ENCODE measurements around the gene FUBP1. TPM values are rescaled to one million over a fixed set of nuclear protein-coding genes. Genes with fewer than 3 reads are reported as not detected.

FUBP1 gene
- total and polyA plus RNA-seq, 9 of the 15 experiments (the other 6 are each of a cell fraction or from before 2014, with no cell fraction given), result 104 to 294 (median 213) TPM

DNA sequence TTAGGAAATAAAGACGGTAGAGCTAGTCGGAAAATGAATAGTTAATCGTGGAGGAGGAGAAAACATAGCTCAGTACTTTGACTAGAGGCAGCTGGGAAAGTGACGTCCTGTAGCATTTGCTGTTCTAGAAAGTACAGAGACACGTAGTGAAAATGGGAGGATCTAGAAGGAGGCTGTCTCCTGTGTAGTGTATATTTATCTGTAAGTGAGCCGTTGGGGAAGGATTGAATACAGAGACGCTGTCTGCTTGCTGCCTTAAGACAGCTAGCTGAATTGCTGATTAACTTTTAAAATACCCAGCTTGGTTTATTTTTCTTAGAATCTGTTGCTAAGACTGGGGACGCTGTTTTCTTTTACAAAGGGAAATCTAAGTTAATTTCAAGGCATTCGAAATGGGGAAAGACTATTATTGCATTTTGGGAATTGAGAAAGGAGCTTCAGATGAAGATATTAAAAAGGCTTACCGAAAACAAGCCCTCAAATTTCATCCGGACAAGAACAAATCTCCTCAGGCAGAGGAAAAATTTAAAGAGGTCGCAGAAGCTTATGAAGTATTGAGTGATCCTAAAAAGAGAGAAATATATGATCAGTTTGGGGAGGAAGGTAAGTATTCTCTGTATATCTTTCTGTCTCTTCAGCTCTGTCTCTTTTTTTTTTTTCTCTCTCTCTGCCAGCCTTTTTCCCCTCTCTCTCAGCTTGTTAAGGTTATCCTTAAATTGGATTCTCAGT is 26.0 kb upstream of the FUBP1 start, which contains the start of gene DNAJB4:
Gene DNAJB4, plus strand, starts transcription at position 221 of the 729 bp plus-strand sequence. Its CDS starts 172 bp downstream, at position 393.
- Histone ChIP-seq H3K9me3 (replicated peaks; ENCODE audit: control insufficient read depth, insufficient read depth, low read depth, low read length) (no peaks in the 10 kb centered on the region), H3K27me3 (ENCODE audit: control insufficient read depth in 2 of 2, insufficient read depth in 2 of 2, low read length in 2 of 2) (no peaks in the 10 kb centered on the region), H3K4me2 (ENCODE audit: insufficient read depth, low read length) (peak within 1 kb of the TSS; percentile 79), H3K4me3 (peak within 1 kb of the TSS; percentile 49), H3K9ac (ENCODE audit: insufficient read depth in 1 of 2, low read depth in 2 of 2, low read length in 2 of 2) (peak within 1 kb of the TSS; percentile 21 to 88; a peak in 3 of 4 replicates), H3K9me1 (ENCODE audit: control insufficient read depth, insufficient read depth, low read length) (no peaks in the 10 kb centered on the region), H3K27ac (ENCODE audit: extremely low read depth, low read depth, low read length) (peak within 1 kb of the TSS; percentile 96), H2AFZ (ENCODE audit: low read depth, low read length) (peak within 1 kb of the TSS; percentile 85), H3K79me2 (ENCODE audit: control insufficient read depth, insufficient read depth, low read length) (peaks cover 76% of the 10 kb centered on the region), H3K4me1 (replicated peaks in 1 of 2; ENCODE audit: control insufficient read depth in 2 of 2, insufficient read depth in 2 of 2, low read length in 2 of 2) (peaks cover 0 to 5% of the 10 kb centered on the region in 2 experiments; a peak in 3 of 5 replicates), H3K36me3 (ENCODE audit: control insufficient read depth, insufficient read depth, low read length) (no peaks in the 10 kb centered on the region; the same call in 2 of the 3 replicates), H4K20me1 (replicated peaks; ENCODE audit: control insufficient read depth, insufficient read depth, low read length) (peaks cover 3% of the 10 kb centered on the region; the same call in 1 of the 2 replicates)
- in situ Hi-C loops (cut with MboI), result loop anchor here (10.0 kb wide), 1 partner anchor 110 kb away; no protein-coding TSS in a partner anchor
- WGBS (ENCODE audit: insufficient coverage, low coverage, missing lambda C conversion rate), result 3% methylated on average over 12 of the region's 12 CpGs
- POLR2A ChIA-PET, result interaction anchor here (0.6 to 10.5 kb wide), 37 partner anchors 8 to 1106 kb away, joined by 3 to 199 read pairs (median 5); partner anchors contain the start of gene FUBP1
- TSS peak; percentile 61 for BruUV-seq (replicated peaks)
- peak; percentile 91 for FAIRE-seq
- CTCF ChIA-PET (ENCODE audit: low intra/inter-chr PET ratio), result interaction anchor here (0.6 to 0.9 kb wide), 2 partner anchors 15 to 25 kb away, joined by 3 read pairs; no protein-coding TSS in a partner anchor
- DNase-seq (ENCODE audit: extremely low read depth in 1 of 4, low spot score in 3 of 4), result peak; percentile 66 to 96 (median 72)
- intact Hi-C loops (cut with micrococcal nuclease), result loop anchor here (1.0 to 5.0 kb wide), 5 partner anchors 26 to 324 kb away; partner anchors contain the start of genes FUBP1 and USP33
- ATAC-seq, result peak; percentile 84
- peak; percentile 2; the same call in 1 of the 2 replicates for TF ChIP-seq NFIC (IDR thresholded peaks at IDR 0.05)
- 0 out of 2 replicates have a peak, but pooled peaks have one; percentile 25 for TF ChIP-seq SP1 (CRISPR knock-in tag; IDR thresholded peaks at IDR 0.05)
- no peak for TF ChIP-seq HNRNPL (IDR thresholded peaks at IDR 0.05; ENCODE audit: low read depth, low read length)
- TF ChIP-seq BRCA1 (IDR thresholded peaks at IDR 0.05), result no peak
- no peak for TF ChIP-seq BRCA1 (CRISPR knock-in tag; IDR thresholded peaks at IDR 0.05)
- no peak for TF ChIP-seq RNF2 (IDR thresholded peaks at IDR 0.05)
- no peak for TF ChIP-seq IRF2 (CRISPR knock-in tag; IDR thresholded peaks at IDR 0.05)
- TF ChIP-seq, protein P1, sequence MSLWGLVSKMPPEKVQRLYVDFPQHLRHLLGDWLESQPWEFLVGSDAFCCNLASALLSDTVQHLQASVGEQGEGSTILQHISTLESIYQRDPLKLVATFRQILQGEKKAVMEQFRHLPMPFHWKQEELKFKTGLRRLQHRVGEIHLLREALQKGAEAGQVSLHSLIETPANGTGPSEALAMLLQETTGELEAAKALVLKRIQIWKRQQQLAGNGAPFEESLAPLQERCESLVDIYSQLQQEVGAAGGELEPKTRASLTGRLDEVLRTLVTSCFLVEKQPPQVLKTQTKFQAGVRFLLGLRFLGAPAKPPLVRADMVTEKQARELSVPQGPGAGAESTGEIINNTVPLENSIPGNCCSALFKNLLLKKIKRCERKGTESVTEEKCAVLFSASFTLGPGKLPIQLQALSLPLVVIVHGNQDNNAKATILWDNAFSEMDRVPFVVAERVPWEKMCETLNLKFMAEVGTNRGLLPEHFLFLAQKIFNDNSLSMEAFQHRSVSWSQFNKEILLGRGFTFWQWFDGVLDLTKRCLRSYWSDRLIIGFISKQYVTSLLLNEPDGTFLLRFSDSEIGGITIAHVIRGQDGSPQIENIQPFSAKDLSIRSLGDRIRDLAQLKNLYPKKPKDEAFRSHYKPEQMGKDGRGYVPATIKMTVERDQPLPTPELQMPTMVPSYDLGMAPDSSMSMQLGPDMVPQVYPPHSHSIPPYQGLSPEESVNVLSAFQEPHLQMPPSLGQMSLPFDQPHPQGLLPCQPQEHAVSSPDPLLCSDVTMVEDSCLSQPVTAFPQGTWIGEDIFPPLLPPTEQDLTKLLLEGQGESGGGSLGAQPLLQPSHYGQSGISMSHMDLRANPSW (CRISPR knock-in tag; IDR thresholded peaks at IDR 0.05), result no peak
- TF ChIP-seq ZNF589 (CRISPR knock-in tag; IDR thresholded peaks at IDR 0.05; ENCODE audit: low read depth), result peak; percentile 14; the same call in 1 of the 2 replicates
- TF ChIP-seq ZNF143 (CRISPR knock-in tag; IDR thresholded peaks at IDR 0.05), result peak; percentile 50; the same call in 1 of the 2 replicates
- peak; percentile 65; the same call in 1 of the 2 replicates for TF ChIP-seq ELF2 (CRISPR knock-in tag; IDR thresholded peaks at IDR 0.05)
- TF ChIP-seq ZNF212 (CRISPR knock-in tag; IDR thresholded peaks at IDR 0.05), result 0 out of 2 replicates have a peak, but pooled peaks have one; percentile 35
- TF ChIP-seq, protein P2, sequence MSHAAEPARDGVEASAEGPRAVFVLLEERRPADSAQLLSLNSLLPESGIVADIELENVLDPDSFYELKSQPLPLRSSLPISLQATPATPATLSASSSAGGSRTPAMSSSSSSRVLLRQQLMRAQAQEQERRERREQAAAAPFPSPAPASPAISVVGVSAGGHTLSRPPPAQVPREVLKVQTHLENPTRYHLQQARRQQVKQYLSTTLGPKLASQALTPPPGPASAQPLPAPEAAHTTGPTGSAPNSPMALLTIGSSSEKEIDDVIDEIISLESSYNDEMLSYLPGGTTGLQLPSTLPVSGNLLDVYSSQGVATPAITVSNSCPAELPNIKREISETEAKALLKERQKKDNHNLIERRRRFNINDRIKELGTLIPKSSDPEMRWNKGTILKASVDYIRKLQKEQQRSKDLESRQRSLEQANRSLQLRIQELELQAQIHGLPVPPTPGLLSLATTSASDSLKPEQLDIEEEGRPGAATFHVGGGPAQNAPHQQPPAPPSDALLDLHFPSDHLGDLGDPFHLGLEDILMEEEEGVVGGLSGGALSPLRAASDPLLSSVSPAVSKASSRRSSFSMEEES (CRISPR knock-in tag; IDR thresholded peaks at IDR 0.05), result no peak
- peak; percentile 77 for TF ChIP-seq MYBL2 (IDR thresholded peaks at IDR 0.05; ENCODE audit: low read depth)
- TF ChIP-seq MYBL2 (CRISPR knock-in tag; IDR thresholded peaks at IDR 0.05; ENCODE audit: borderline replicate concordance), result no peak
- no peak for TF ChIP-seq PCBP2 (IDR thresholded peaks at IDR 0.05; ENCODE audit: low read depth, low read length, poor library complexity, severe bottlenecking)
